Measurements from ENCODE around the gene ALS2. TPM values are rescaled to one million over a fixed set of nuclear protein-coding genes. Genes with fewer than 3 reads are reported as not detected.

The ALS2 gene
- total RNA-seq, 2 experiments from 2014 or later: 7.0 to 7.2 TPM

- TF ChIP-seq CTCF (IDR thresholded peaks at IDR 0.05): no peak
- Histone ChIP-seq H3K27me3 (ENCODE audit: control insufficient read depth in 1 of 2, insufficient read depth in 2 of 2, low read length in 2 of 2) (no peaks in the 10 kb centered on the region), H3K27ac (ENCODE audit: low read depth in 1 of 2, low read length in 2 of 2) (no peak overlapping the region), H3K4me3 (ENCODE audit: low read length) (no peak overlapping the region), H3K36me3 (ENCODE audit: insufficient read depth, low read length) (no peaks in the 10 kb centered on the region), H3K4me1 (ENCODE audit: insufficient read depth, low read length) (peaks cover 5% of the 10 kb centered on the region), H3K9me3 (ENCODE audit: control insufficient read depth in 1 of 2, insufficient read depth in 1 of 2, low read length in 2 of 2) (no peaks in the 10 kb centered on the region)
- ATAC-seq (ENCODE audit: poor library complexity) (no peak), DNase-seq (no peak)
- intact Hi-C loops (cut with DNase I, micrococcal nuclease): loop anchor here in 1 of 2 experiments (10.0 kb wide), 3 partner anchors 848 to 1262 kb away; partner anchors contain the start of genes FAM117B and SGO2
- peaks cover 4% of the 10 kb centered on the region for H3K4me1 Mint-ChIP-seq (ENCODE audit: low read depth)
- H3K27ac Mint-ChIP-seq: no peak overlapping the region
- no peaks in the 10 kb centered on the region for H3K9me3 Mint-ChIP-seq
- peaks cover 8% of the 10 kb centered on the region for H3K27me3 Mint-ChIP-seq
- CTCF ChIA-PET: interaction anchor here (1.6 kb wide), 1 partner anchor 146 kb away, joined by 3 read pairs; no protein-coding TSS in a partner anchor
- peaks cover 4% of the 10 kb centered on the region for H3K36me3 Mint-ChIP-seq (ENCODE audit: low read depth)
- POLR2A ChIA-PET: no interaction called here
- no peak overlapping the region for H3K4me3 Mint-ChIP-seq
These were observed 5.7 kb upstream of the ALS2 start for GRCh38 chr2:201786471-201786870.

GRCh38 chr2:201785135-201785534, 4.4 kb upstream of the ALS2 start:
- H3K4me1 Mint-ChIP-seq (ENCODE audit: low read depth): peaks cover 15% of the 10 kb centered on the region
- DNase-seq: no peak
- Histone ChIP-seq H3K27me3 (ENCODE audit: control insufficient read depth in 1 of 2, insufficient read depth in 2 of 2, low read length in 2 of 2) (no peaks in the 10 kb centered on the region), H3K27ac (ENCODE audit: low read depth in 1 of 2, low read length in 2 of 2) (no peak overlapping the region), H3K36me3 (ENCODE audit: insufficient read depth, low read length) (no peaks in the 10 kb centered on the region), H3K4me1 (ENCODE audit: insufficient read depth, low read length) (peaks cover 11% of the 10 kb centered on the region), H3K4me3 (ENCODE audit: low read length) (no peak overlapping the region), H3K9me3 (ENCODE audit: control insufficient read depth in 1 of 2, insufficient read depth in 1 of 2, low read length in 2 of 2) (no peaks in the 10 kb centered on the region)
- H3K36me3 Mint-ChIP-seq (ENCODE audit: low read depth): peaks cover 12% of the 10 kb centered on the region
- no peak overlapping the region for H3K4me3 Mint-ChIP-seq
- H3K9me3 Mint-ChIP-seq: no peaks in the 10 kb centered on the region
- ChIA-PET POLR2A (no interaction called here), CTCF (no interaction called here)
- peaks cover 8% of the 10 kb centered on the region for H3K27me3 Mint-ChIP-seq
- TF ChIP-seq CTCF (IDR thresholded peaks at IDR 0.05): no peak
- no peak overlapping the region for H3K27ac Mint-ChIP-seq
- ATAC-seq (ENCODE audit: poor library complexity): no peak
- intact Hi-C loops (cut with DNase I, micrococcal nuclease): loop anchor here in 1 of 2 experiments (10.0 kb wide), 3 partner anchors 850 to 1260 kb away; partner anchors contain the start of genes FAM117B and SGO2

GRCh38 chr2:201784563-201784962, 3.8 kb upstream of the ALS2 start:
- intact Hi-C loops (cut with DNase I, micrococcal nuclease): loop anchor here (5.0 to 10.0 kb wide), 9 partner anchors 142 to 1933 kb away; partner anchors contain the start of genes BMPR2 (in 1 of the 2), FAM117B (in 1 of the 2), NOP58 (in 1 of the 2) and SGO2 (in 1 of the 2)
- POLR2A ChIA-PET: no interaction called here

More at GRCh38 chr2:201784563-201784962, 3.8 kb upstream of the ALS2 start:
- CTCF ChIA-PET: interaction anchor here (1.0 kb wide), 1 partner anchor 16 kb away, joined by 3 read pairs; no protein-coding TSS in a partner anchor
- Mint-ChIP-seq H3K9me3 (no peaks in the 10 kb centered on the region), H3K27me3 (peaks cover 8% of the 10 kb centered on the region), H3K36me3 (ENCODE audit: low read depth) (peaks cover 12% of the 10 kb centered on the region), H3K27ac (no peak overlapping the region), H3K4me1 (ENCODE audit: low read depth) (peaks cover 20% of the 10 kb centered on the region), H3K4me3 (no peak overlapping the region)
- Histone ChIP-seq H3K27me3 (ENCODE audit: control insufficient read depth in 1 of 2, insufficient read depth in 2 of 2, low read length in 2 of 2) (no peaks in the 10 kb centered on the region), H3K9me3 (ENCODE audit: control insufficient read depth in 1 of 2, insufficient read depth in 1 of 2, low read length in 2 of 2) (no peaks in the 10 kb centered on the region), H3K36me3 (ENCODE audit: insufficient read depth, low read length) (no peaks in the 10 kb centered on the region), H3K4me3 (ENCODE audit: low read length) (no peak overlapping the region), H3K4me1 (ENCODE audit: insufficient read depth, low read length) (peaks cover 15% of the 10 kb centered on the region), H3K27ac (ENCODE audit: low read depth in 1 of 2, low read length in 2 of 2) (no peak overlapping the region)
- DNase-seq (no peak), ATAC-seq (ENCODE audit: poor library complexity) (no peak)
- no peak for TF ChIP-seq CTCF (IDR thresholded peaks at IDR 0.05)

Data from CD4-positive, alpha-beta T cell (primary cell).